Brain microvascular endothelial cell (primary cell): Measurements from ENCODE around the gene ARMCX2.
A peak's percentile ranks its signal among the peaks of the same experiment; 100 is the strongest.

ENCODE experiments used
- DNase-seq: peaks from one replicate; pipeline ENCODE4 v3.0.0-alpha.2; 2020
- H3K27ac ChIP-seq: fragments of 250-450 bp; sonication (Bioruptor Pico); 2 replicates; pipeline ENCODE4 v1.5.1; 2020; ENCODE audit warnings: mild to moderate bottlenecking, moderate library complexity
- H3K27me3 ChIP-seq: fragments of 250-450 bp; sonication (Bioruptor Pico); replicated peaks from 2 replicates; pipeline ENCODE4 v1.5.1; 2020; ENCODE audit warnings: mild to moderate bottlenecking
- H3K36me3 ChIP-seq: fragments of 250-450 bp; sonication (Bioruptor Pico); replicated peaks from 2 replicates; pipeline ENCODE4 v1.5.1; 2020; ENCODE audit warnings: mild to moderate bottlenecking
- H3K4me3 ChIP-seq: 2 replicates; pipeline ENCODE4 v1.5.1; 2011; ENCODE audit warnings: low read depth, mild to moderate bottlenecking, control low read depth, low read length, moderate library complexity
- CTCF ChIP-seq: IDR thresholded peaks from 2 replicates; pipeline ENCODE4 v1.5.1; 2011; ENCODE audit warnings: low read depth, mild to moderate bottlenecking, moderate library complexity, low read length, control low read depth, inconsistent platforms; ENCODE audit errors: missing control alignments
- in situ Hi-C: cut with HindIII; loops from 2 replicates; pipeline ENCODE4 v1.10.0; 2017; ENCODE audit warnings: low sequenced_read_pairs, low pct_ligation_motif_present

The ARMCX2 gene

GRCh38 chrX:101685923-101686322 is 26.3 kb upstream of the ARMCX2 start:
- no peak for TF ChIP-seq CTCF
- H3K4me3 ChIP-seq: no peak overlapping the region
- H3K27me3 ChIP-seq: no peaks in the 10 kb centered on the region
- in situ Hi-C loops: no loop called here
- no peak overlapping the region for H3K27ac ChIP-seq
- H3K36me3 ChIP-seq: no peaks in the 10 kb centered on the region
- no peak for DNase-seq

- Histone ChIP-seq H3K36me3 (no peaks in the 10 kb centered on the region), H3K4me3 (no peak overlapping the region), H3K27ac (no peak overlapping the region), H3K27me3 (no peaks in the 10 kb centered on the region)
- in situ Hi-C loops: no loop called here
- DNase-seq: peak; percentile 19
- TF ChIP-seq CTCF: no peak
Observed at GRCh38 chrX:101682723-101683122, 23.1 kb upstream of the ARMCX2 start.

- DNase-seq: no peak
- no peak for TF ChIP-seq CTCF
- no peaks in the 10 kb centered on the region for H3K27me3 ChIP-seq
- no peak overlapping the region for H3K4me3 ChIP-seq
- H3K27ac ChIP-seq: no peak overlapping the region
- in situ Hi-C loops: no loop called here
- H3K36me3 ChIP-seq: no peaks in the 10 kb centered on the region
Observed at GRCh38 chrX:101677028-101677427, 17.4 kb upstream of the ARMCX2 start.

- H3K27me3 ChIP-seq: no peaks in the 10 kb centered on the region
- DNase-seq: no peak
- no peak overlapping the region for H3K27ac ChIP-seq
- in situ Hi-C loops: no loop called here
- no peak overlapping the region for H3K4me3 ChIP-seq
- TF ChIP-seq CTCF: no peak
- no peaks in the 10 kb centered on the region for H3K36me3 ChIP-seq
Observed at GRCh38 chrX:101676571-101676970, 16.9 kb upstream of the ARMCX2 start.

- no peaks in the 10 kb centered on the region for H3K36me3 ChIP-seq
- TF ChIP-seq CTCF: no peak
- DNase-seq: no peak
- no peak overlapping the region for H3K4me3 ChIP-seq
- H3K27ac ChIP-seq: no peak overlapping the region
- H3K27me3 ChIP-seq: no peaks in the 10 kb centered on the region
- in situ Hi-C loops: no loop called here
Observed at GRCh38 chrX:101668143-101668542, 8.5 kb upstream of the ARMCX2 start.

- Histone ChIP-seq H3K4me3 (peak overlapping the region; percentile 75), H3K27ac (no peak overlapping the region)
Observed at GRCh38 chrX:101658661-101659491, 774 bp downstream of the ARMCX2 start.

More at GRCh38 chrX:101658661-101659491, 774 bp downstream of the ARMCX2 start:
- H3K27me3 ChIP-seq: no peaks in the 10 kb centered on the region
- in situ Hi-C loops: no loop called here
- DNase-seq: peak; percentile 47
- no peak for TF ChIP-seq CTCF
- H3K36me3 ChIP-seq: peaks cover 4% of the 10 kb centered on the region
